Small intestine (tissue), 7 donors: ENCODE data around the gene PHKB. TPM values are rescaled to one million over a fixed set of nuclear protein-coding genes. Genes with fewer than 3 reads are reported as not detected.
A peak's percentile ranks its signal among the peaks of the same experiment; 100 is the strongest.

ENCODE experiments used
- DNase-seq, 2 donors: peaks; one replicate each; pipeline versions ENCODE4 v3.0.0 to v3.0.0-alpha.2; 2013
- FAIRE-seq: peaks from 2 replicates; lab custom pipeline; 2012; peaks lifted over from hg19 to GRCh38; lab: Jason Lieb, UNC
- H3K27ac ChIP-seq, 3 donors: one replicate each; pipeline ENCODE4 v1.5.1; 2013; ENCODE audit warnings: low read length in 2 of 3, mild to moderate bottlenecking in 2 of 3, control low read depth in 1 of 3, inconsistent platforms in 1 of 3, low read depth in 1 of 3, moderate library complexity in 1 of 3
- H3K27me3 ChIP-seq, 3 donors: one replicate each; pipeline ENCODE4 v1.6.1; 2013; ENCODE audit warnings: low read length in 3 of 3, inconsistent platforms in 1 of 3; ENCODE audit not compliant: control insufficient read depth in 3 of 3, insufficient read depth in 3 of 3
- H3K36me3 ChIP-seq, 3 donors: one replicate each; pipeline ENCODE4 v1.6.1; 2013; ENCODE audit warnings: low read length in 3 of 3, inconsistent platforms in 1 of 3, low read depth in 1 of 3, mild to moderate bottlenecking in 1 of 3, moderate library complexity in 1 of 3; ENCODE audit not compliant: control insufficient read depth in 3 of 3, insufficient read depth in 2 of 3
- H3K4me1 ChIP-seq, 3 donors: one replicate each; pipeline ENCODE4 v1.6.1; 2013; ENCODE audit warnings: low read length in 2 of 3, inconsistent platforms in 1 of 3, low read depth in 1 of 3, mild to moderate bottlenecking in 1 of 3, moderate library complexity in 1 of 3; ENCODE audit not compliant: control insufficient read depth in 3 of 3, insufficient read depth in 2 of 3
- H3K4me3 ChIP-seq, 3 donors: one replicate each; pipeline ENCODE4 v1.5.1; 2013; ENCODE audit warnings: low read length in 3 of 3, control low read depth in 1 of 3, inconsistent platforms in 1 of 3, low read depth in 1 of 3, mild to moderate bottlenecking in 1 of 3, moderate library complexity in 1 of 3
- H3K9me3 ChIP-seq, 2 donors: one replicate each; pipeline ENCODE4 v1.6.1; 2013; ENCODE audit warnings: low read depth in 1 of 2, low read length in 1 of 2; ENCODE audit not compliant: control insufficient read depth in 2 of 2, insufficient read depth in 1 of 2
- WGBS, 3 donors: extraction: QIAGEN DNeasy Blood & Tissue Kit; methylation state at CpG; one replicate each; pipeline ENCODE4 v1.1.7; 2013; 5-methylcytosine and 5-hydroxymethylcytosine counted together
- polyA plus RNA-seq, 4 donors: library from polyadenylated mRNA; stranded (reverse) in 3 of 4; unstranded in 1 of 4; fragments of 200-250 nt in 3 of 4; fragments of 120-200 nt in 1 of 4; gene quantifications; one replicate each; pipeline versions ENCODE4 v1.2.1 to v1.2.3, GENCODE V29; 2013
- donor health status: healthy with polysubstance abuse.
- donor health status: control.
- donor health status: control.
- donor health status: Bipolar disorder and iron deficiency.
- donor health status: healthy.

Gene PHKB
- polyA plus RNA-seq, 4 donors, result 27.0 to 69.3 (median 37.0) TPM

DNA sequence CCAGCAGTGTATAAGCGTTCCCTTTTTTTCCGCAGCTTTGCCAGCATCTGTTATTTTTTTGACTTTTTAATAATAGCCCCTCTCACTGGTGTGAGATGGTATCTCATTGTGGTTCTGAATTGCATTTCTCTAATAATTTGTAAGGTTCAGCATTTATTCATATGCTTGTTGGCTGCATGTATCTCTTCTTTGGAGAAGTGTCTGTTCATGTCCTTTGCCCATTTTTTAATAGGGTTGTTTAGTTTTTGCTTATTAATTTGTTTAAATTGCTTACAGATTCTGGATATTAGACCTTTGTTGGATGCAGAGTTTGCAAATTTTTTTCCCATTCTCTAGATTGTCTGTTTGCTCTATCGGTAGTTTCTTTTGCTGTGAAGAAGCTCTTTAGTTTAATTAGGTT is 26.9 kb downstream of the PHKB start:
- peaks cover 0 to 30% of the 10 kb centered on the region in 2 donors for H3K9me3 ChIP-seq
- FAIRE-seq (no peak), DNase-seq (no peak)
- no peaks in the 10 kb centered on the region for H3K4me1 ChIP-seq
- H3K27ac ChIP-seq, result no peak overlapping the region
- H3K27me3 ChIP-seq, result no peaks in the 10 kb centered on the region
- 79 to 99% (median 94%) methylated on average over 3 of the region's 3 CpGs for WGBS, 3 donors
- H3K4me3 ChIP-seq, result no peak overlapping the region
- peaks cover 0 to 11% (median 8%) of the 10 kb centered on the region in 3 donors for H3K36me3 ChIP-seq

DNA sequence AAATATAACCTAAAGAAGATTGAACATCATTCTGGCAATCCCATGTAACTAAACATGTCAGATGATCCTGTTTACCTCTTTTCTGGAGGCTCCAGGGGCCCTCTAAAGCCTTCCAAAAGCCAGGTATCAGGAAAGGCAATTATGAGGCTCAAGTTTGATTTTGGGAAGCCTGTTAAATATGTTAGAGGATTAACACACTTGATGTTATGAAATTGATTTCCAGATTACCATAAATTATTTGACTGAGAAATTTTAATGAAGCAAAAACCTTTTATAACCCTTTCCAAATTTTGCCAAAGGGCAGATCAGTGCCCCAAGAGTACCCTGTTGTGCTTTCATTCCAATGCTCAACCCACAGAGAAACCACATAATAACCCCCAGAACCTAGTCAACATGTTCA is 29.3 kb downstream of the PHKB start:
- Histone ChIP-seq H3K4me3 (no peak overlapping the region), H3K9me3 (peaks cover 0 to 30% of the 10 kb centered on the region in 2 donors), H3K36me3 (peaks cover 0 to 11% (median 7%) of the 10 kb centered on the region in 3 donors), H3K27me3 (no peaks in the 10 kb centered on the region), H3K4me1 (peaks cover 0 to 3% (median 2%) of the 10 kb centered on the region in 3 donors), H3K27ac (no peak overlapping the region)
- FAIRE-seq, result no peak
- no peak for DNase-seq

DNA sequence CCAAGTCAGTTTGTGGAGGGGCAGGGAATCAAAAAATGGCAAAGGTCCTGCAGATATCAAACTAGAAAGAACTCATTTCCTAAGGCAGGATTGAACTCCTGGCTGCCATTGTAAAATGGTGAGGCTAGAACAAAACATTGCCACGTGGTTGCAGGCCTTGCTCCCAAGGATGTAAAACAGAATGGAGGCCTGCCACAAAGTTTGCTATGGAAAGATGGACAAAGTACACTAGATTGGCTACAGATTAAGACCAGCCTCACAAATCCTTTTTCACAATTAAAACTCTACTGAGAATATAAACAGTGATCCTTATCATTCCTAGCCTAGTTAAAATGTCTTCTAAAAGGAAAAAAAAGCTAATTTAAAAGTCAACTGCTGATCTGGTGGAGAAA is 30.9 kb downstream of the PHKB start:
- Histone ChIP-seq H3K36me3 (peaks cover 0 to 8% (median 4%) of the 10 kb centered on the region in 3 donors), H3K4me1 (peaks cover 0 to 3% (median 2%) of the 10 kb centered on the region in 3 donors), H3K4me3 (no peak overlapping the region), H3K27ac (no peak overlapping the region), H3K9me3 (peaks cover 0 to 27% of the 10 kb centered on the region in 2 donors), H3K27me3 (no peaks in the 10 kb centered on the region)
- DNase-seq (no peak), FAIRE-seq (no peak)
- 65 to 71% (median 68%) methylated on average over 1 of the region's 1 CpG for WGBS, 3 donors

DNA sequence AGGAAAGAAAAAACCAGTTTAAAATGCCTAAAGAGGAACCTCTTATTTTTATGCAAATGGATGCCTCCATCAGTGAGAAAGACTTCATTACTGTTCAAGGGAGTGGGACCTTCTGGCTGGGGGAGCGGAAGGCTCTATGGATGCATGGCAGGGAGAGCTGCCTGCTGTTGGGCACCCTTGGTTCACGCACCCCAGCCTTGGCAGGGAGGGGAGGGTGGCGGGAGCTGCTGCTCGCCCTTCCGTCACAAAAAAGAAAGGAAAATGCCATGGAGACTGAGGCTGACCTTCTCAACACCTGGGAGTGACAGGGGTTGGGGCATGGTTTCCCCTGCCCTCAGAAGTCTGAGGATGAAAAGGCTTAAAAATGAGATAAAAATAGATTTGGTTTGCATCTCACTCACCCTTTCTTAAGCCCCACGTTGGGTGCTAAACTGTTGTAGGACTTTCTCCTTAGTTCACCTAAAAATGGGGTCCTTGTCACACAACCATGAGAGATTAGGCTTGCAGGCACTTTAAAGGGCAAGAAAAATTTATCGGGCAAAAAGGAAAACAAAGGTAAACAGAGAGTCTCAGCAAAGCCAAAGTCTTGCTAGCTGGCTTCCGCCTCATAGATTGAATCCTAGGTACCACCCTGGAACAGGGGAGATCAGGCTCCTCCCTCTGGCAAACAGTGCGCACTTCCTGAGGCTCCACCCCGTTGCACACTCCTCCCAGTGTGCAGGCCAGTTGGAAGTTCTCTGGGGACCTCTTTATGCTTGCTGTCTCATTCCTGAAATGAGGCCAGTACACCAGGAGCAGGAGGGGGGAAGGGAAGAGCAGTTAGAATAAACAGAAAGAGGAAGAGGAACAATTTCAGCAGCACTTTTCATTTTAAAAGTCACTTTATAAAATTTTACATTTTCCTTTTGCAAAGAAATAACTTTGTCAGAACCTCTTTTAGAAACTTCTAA is 31.6 kb downstream of the PHKB start:
- WGBS, 3 donors, result 67 to 92% (median 82%) methylated on average over 10 of the region's 10 CpGs
- peak overlapping the region in 1 of 3 donors; percentile 69 for H3K27ac ChIP-seq

DNA sequence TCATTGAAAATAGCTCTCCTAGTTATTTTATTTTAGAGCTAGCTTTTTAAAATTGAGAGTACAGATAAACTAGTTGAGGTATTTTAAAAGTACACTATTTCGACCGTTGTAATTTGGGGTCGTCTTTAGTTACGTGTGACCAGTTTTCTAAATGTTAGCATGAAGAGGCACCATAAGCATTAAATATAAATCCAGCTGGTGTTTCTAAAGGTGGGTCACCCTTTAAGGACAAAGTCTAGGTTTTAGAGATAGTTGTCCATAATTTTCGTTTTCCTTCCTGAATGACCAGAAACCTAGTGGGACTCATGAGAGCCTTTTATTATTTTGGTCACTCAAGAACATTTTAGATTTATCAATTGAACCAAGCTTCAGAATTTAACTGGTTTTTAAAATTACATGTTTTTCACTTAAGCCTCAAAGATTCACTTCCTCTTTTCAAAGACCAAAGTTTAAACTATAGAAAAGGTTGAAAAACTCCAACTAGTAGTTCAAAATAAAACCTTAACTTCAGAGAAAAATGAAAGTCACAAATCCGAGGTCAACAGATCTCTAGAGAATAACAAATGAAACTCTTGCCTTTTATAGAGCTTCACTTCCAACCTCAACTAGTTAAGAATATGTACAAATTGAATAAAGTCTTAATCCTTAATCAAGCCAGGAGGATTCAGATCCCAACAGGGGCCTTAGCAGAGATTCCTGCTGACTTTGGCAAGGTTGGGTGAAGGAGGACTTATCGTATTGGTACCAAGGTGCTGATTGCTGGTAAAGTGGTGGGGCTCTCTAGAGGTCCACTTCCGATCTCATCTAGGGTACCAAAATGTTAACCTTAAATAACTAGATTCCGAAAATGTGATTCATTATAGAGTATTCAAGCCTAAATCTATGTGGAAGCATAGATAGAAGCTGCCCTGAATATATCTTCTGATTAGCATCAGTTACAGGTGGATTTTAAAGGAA is 32.5 kb downstream of the PHKB start:
- Histone ChIP-seq H3K27ac (peak overlapping the region in 2 of 3 donors; percentile 41 to 54), H3K9me3 (peaks cover 0 to 22% of the 10 kb centered on the region in 2 donors), H3K4me3 (no peak overlapping the region), H3K4me1 (peaks cover 0 to 3% (median 2%) of the 10 kb centered on the region in 3 donors), H3K36me3 (peaks cover 0 to 9% (median 5%) of the 10 kb centered on the region in 3 donors), H3K27me3 (no peaks in the 10 kb centered on the region)
- FAIRE-seq (no peak), DNase-seq (no peak)
- WGBS, 3 donors, result 69 to 91% (median 82%) methylated on average over 9 of the region's 9 CpGs

More for the DNA sequence above, 31.6 kb downstream of the PHKB start:
- Histone ChIP-seq H3K36me3 (peaks cover 0 to 8% (median 4%) of the 10 kb centered on the region in 3 donors), H3K4me3 (no peak overlapping the region), H3K27me3 (no peaks in the 10 kb centered on the region), H3K9me3 (peaks cover 0 to 25% of the 10 kb centered on the region in 2 donors), H3K4me1 (peaks cover 0 to 3% (median 2%) of the 10 kb centered on the region in 3 donors)
- DNase-seq (peak; percentile 11 to 22), FAIRE-seq (no peak)

DNA sequence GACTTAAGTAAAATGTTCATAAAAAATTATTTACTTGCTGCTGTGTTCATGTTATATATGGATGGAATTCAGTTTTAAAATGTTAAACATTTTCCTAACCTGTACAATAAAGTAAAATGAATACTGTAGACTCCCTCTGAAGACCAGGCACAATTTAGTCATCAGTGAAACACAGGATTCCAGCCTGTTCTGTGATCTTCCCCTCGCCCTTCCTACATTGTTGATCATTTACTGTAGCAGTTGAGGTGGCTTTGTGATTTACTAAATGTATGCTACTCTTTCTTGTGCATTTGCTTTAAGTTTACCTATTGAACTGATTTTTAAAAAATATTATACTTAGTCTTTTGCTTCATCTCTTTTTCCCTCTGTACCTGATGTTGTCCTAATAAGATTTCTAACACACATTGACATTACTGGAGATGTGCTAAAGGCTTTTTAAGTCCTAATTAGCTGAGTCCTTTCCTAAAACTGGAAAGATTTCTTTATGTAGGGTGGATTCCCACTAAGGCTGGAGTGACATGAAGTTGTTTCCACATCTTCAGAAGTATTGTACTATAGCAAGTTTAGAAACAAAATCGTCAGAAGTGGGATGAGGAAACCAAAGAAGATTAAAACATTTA is 38.1 kb downstream of the PHKB start:
- no peak for FAIRE-seq
- H3K4me1 ChIP-seq, result no peaks in the 10 kb centered on the region

DNA sequence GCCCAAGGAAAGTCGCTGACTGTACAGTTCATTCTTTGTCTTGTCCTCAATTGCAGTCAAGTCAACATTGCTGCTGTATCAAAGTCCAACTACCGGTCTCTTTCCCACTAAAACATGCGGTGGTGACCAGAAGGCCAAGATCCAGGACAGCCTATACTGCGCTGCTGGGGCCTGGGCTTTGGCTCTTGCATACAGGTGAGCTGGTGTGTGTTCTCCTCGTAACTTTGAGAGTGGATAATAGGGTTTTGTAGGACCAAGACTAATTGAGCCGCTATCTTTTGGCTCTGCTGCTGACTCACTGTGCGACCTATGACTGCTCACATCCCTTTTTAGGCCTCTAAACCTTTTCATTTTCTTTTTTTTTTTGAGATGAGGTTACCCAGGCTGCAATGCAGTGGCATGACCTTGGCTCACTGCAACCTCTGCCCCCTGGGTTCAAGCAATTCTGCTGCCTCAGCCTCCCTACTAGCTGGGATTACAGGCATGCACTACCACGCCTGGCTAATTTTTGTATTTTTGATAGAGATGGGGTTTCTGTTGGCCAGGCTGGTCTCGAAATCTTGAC is 38.7 kb downstream of the PHKB start:
- H3K27me3 ChIP-seq, result no peaks in the 10 kb centered on the region
- DNase-seq (peak; percentile 6 to 11), FAIRE-seq (no peak)
- no peaks in the 10 kb centered on the region for H3K9me3 ChIP-seq
- WGBS, 3 donors, result 94 to 95% (median 95%) methylated on average over 9 of the region's 9 CpGs
- H3K27ac ChIP-seq, result no peak overlapping the region
- H3K4me1 ChIP-seq, result no peaks in the 10 kb centered on the region
- peaks cover 0 to 15% (median 13%) of the 10 kb centered on the region in 3 donors for H3K36me3 ChIP-seq
- H3K4me3 ChIP-seq, result no peak overlapping the region

More for the DNA sequence above, 38.1 kb downstream of the PHKB start:
- no peaks in the 10 kb centered on the region for H3K27me3 ChIP-seq
- WGBS, 3 donors, result 93 to 98% (median 94%) methylated on average over 2 of the region's 2 CpGs
- no peak overlapping the region for H3K27ac ChIP-seq
- H3K36me3 ChIP-seq, result peaks cover 0 to 12% (median 10%) of the 10 kb centered on the region in 3 donors
- H3K4me3 ChIP-seq, result no peak overlapping the region
- DNase-seq, result no peak
- no peaks in the 10 kb centered on the region for H3K9me3 ChIP-seq
